ENCODE measurements around the gene DPEP2.
"Not testable (repeated sequence)": the region's sequence is repeated elsewhere in the genome, so short reads cannot be mapped to it uniquely, and the experiment has no call there.

DPEP2 gene, protein sequence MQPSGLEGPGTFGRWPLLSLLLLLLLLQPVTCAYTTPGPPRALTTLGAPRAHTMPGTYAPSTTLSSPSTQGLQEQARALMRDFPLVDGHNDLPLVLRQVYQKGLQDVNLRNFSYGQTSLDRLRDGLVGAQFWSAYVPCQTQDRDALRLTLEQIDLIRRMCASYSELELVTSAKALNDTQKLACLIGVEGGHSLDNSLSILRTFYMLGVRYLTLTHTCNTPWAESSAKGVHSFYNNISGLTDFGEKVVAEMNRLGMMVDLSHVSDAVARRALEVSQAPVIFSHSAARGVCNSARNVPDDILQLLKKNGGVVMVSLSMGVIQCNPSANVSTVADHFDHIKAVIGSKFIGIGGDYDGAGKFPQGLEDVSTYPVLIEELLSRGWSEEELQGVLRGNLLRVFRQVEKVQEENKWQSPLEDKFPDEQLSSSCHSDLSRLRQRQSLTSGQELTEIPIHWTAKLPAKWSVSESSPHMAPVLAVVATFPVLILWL

DNA sequence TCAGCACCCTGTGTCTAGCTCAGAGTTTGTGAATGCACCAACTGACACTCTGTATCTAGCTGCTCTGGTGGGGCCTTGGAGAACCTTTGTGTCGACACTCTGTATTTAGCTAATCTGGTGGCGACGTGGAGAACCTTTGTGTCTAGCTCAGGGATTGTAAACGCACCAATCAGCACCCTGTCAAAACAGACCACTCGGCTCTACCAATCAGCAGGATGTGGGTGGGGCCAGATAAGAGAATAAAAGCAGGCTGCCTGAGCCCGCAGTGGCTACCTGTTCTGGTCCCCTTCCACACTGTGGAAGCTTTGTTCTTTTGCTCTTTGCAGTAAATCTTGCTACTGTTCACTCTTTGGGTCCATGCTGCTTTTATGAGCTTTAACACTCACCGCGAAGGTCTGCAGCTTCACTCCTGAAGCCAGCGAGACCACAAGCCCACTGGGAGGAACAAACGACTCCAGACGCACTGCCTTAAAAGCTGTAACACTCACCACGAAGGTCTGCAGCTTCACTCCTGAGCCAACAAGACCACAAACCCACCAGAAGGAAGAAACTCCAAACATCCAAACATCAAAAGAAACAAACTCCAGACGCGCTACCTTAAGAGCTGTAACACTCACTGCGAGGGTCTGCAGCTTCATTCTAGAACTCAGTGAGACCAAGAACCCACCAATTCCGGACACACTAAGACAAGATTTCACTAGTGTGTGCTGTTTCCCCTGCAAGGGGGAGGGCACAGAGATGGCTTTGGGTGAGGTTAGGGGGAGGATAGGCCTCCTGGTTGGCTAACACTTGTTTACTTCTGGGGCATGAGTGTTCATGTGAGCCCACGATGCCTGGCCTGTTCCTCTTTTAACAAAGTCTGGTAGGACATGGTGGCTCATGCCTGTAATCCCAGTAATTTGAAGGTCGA, at the start of gene DPEP2:
Gene DPEP2 (minus strand): TSS at position 706 of the 910 bp plus-strand sequence. CDS start 6,272 bp downstream, outside the sequence.
- DNase-seq (ENCODE audit: low spot score), result peak; percentile 65

DNA sequence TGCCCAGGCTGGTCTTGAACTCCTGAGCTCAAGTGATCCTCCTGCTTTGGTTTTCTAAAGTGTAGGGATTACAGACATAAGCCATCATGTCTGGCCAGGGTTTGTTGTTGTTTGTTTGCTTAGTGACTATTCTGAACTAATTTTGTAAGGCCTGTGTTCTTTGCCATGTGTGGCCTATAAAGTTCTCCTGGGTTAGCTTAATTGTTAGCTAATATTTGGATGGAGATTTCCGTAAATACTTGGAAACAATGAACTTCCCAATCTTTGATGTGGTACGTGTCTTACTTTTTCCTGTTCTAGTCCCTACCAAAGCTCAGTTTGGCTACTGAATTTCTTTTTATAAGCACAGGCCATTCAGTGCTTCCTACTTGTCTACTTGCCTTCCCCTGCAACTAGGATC, 48.7 kb upstream of the DPEP2 start:
- DNase-seq (ENCODE audit: low spot score), result no peak

DNA sequence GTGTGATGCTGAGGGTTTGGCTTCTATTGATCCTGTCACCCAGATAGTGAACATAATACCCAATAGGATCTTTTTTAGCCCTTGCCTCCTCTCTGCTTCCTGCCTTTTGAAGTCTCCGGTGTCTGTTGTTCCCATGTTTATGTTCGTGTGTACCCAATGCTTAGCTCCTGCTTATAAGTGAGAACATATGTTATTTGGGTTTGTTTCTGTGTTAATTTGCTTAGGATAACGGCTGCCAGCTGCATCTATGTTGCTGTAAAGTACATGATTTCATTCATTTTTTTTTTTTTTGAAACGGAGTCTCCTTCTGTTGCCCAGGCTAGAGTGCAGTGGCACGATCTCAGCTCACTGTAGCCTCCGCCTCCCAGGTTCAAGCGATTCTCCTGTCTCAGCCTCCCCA, 46.8 kb upstream of the DPEP2 start:
- no peak for DNase-seq (ENCODE audit: low spot score)

DNA sequence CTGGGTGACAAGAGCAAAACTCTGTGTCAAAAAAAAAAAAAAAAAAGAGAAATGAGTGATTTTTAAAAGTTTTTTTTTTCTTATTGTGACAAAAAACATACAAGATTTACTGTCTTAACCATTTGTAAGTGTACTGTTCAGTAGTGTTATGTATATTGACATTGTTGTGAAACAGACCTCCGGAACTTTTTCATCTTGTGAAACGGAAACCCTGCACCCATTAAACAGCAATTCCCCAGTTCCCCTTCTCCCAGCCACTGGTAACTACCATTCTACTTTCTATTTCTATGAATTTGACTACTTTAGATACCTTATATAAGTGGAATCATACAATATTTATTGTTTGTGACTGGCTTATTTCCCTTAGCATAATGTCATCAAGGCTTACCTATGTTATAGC, 42.5 kb upstream of the DPEP2 start:
- no peak for DNase-seq (ENCODE audit: low spot score)

DNA sequence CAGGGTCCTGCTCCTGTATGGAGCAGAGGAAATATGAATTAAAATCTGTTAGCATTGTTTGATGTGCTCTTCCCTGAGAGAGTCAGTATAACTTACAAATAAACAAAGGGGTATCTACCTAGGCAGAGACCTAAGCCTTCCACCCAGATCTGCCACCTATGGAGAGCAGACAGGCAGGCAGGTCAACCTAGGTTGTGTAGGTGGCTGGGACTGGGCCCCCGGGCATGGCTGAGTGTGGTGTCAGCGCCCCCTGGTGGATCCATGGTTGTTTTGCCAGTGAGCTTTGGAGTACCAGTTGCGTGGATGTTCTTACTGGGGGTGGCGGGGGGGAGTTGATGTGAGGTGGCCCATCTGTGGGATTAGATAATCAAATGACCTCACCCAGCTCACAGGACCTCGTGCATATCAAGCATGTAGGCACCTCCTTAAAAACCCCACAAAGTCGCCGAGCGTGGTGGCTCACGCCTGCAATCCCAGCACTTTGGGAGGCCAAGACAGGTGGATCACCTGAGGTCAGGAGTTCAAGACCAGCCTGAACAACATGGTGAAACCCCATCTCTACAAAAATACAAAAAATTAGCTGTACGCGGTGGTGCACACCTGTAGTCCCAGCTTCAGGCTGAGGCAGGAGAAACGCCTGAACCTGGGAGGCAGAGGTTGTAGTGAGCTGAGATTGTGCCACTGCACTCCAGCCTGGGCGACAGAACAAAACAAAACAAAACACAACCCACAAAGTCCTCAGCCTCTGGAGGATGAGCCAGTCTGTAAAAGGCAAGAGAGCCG, 41.4 kb upstream of the DPEP2 start:
- peak; percentile 92 for DNase-seq (ENCODE audit: low spot score)

DNA sequence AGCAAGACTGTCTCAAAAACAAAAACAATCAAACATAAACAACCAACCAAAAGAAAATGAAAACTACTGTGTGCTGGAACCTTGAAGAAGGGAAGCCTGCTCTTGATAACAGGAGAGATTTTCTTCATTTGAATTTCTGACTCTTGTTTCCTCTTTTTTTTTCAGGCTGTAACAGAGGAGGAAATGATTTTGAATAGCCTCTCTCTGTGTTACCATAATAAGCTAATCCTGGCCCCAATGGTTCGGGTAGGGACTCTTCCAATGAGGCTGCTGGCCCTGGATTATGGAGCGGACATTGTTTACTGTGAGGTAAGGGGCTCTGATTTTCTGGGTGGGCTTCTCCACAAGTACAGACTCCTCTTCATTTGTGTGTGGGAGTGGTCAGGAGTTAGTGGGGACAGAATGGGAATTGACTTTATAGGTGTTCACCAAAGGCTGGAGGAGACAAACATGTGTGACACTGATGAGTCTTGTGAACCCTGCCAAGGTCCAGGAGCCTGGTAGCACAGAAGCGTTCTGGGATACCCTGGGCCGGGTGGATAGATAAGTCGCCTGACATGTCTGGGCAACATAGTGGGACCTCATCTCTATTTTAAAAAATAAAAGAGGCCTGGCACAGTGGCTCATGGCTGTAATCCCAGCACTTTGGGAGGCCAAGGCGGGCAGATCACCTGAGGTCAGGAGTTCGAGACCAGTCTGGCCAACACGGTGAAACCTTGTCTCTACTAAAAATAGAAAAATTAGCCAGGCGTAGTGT, 38.7 kb upstream of the DPEP2 start:
- no peak for DNase-seq (ENCODE audit: low spot score)

DNA sequence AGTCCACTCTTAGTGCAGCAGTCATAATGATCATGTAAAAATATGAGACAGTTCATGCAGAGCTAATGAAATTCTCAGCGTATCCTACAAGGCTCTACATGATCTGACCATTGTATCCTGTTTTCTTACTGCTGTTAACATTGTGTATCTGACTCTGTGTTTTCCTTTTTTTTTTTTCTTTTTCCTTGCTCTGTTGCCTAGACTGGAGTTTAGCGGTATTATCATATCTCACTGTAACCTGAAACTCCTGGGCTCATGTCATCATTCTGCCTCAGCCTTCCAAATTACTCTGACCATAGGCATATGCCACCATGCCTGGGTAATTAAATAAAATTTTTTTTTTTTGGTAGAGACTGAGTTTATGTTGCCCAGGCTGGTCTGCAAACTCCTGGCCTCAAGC, 35.9 kb upstream of the DPEP2 start:
- DNase-seq (ENCODE audit: low spot score), result no peak

DNA sequence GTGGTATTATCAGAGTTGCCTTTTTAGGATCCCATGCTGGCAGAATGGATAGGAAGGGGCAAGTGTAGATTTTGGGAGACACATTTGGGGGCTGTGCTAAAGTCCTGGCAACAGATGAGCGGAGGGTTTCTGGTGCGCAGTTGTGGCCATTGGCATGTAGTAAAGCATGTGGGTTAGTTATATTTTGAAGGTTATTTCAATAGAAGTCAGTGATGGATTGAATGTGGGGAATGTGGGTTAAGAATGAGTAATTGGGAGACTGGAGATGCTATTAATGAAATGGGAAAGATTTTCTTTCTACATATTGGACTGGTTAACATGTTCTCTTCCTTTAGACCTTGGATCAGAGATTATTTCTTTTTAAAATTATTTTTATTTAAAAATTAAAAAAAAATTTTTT, 33.8 kb upstream of the DPEP2 start:
- no peak for DNase-seq (ENCODE audit: low spot score)

DNA sequence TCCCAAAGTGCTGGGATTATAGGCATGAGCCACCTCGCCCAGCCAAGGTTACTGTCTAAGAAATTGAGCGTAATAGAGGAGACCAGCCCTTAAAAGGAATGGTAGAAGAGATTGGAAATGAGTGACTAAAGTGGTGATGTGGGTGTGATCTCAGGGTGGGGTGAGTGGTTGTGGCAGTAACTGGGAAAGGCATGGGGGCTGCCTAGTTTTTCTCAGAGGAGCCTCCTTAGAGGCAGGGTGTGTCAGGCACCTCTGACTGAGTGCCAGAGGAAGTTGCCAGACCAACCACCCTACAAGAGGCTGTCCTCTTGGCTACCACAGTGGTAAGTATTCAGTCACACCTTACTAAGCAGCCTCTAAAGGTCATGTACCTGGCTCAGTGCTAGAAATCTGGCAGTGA, 32.7 kb upstream of the DPEP2 start:
- DNase-seq (ENCODE audit: low spot score), result peak; percentile 33

DNA sequence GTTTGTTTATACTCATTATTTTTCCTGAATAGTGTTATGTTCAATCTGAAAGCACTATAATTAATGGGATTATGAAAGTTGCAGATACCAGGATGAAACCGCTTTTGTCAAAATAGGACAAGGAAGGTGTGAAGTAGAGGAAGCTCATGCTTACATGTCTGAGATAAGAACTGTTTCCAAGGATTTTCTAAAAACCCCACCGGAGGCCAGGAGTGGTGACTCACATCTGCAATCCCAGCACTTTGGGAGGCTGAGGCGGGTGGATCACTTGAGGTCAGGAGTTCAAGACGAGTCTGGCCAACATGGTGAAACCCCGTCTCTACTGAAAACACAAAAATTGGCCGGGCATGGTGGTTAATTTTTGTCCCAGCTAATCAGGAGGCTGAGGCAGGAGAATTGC, 30.8 kb upstream of the DPEP2 start:
- DNase-seq (ENCODE audit: low spot score), result not testable (repeated sequence)

DNA sequence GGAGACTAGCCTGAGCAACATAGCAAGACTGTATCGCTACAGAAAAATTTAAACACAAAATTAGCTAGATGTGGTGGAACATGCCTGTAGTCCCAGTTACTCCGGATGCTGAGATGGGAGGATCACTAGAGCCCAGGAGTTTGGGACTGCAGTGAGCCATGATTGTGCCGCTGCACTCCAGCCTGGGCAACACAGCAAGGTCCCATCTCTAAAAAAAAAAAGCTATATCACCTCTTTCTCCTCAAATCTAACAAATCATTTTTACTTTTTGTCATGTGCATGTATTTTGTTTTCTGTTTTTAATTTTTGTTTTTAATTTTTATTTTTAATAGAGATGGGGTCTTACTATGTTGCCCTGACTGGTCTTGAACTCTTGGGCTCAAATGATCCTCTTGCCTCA, 29.7 kb upstream of the DPEP2 start:
- no peak for DNase-seq (ENCODE audit: low spot score)

DNA sequence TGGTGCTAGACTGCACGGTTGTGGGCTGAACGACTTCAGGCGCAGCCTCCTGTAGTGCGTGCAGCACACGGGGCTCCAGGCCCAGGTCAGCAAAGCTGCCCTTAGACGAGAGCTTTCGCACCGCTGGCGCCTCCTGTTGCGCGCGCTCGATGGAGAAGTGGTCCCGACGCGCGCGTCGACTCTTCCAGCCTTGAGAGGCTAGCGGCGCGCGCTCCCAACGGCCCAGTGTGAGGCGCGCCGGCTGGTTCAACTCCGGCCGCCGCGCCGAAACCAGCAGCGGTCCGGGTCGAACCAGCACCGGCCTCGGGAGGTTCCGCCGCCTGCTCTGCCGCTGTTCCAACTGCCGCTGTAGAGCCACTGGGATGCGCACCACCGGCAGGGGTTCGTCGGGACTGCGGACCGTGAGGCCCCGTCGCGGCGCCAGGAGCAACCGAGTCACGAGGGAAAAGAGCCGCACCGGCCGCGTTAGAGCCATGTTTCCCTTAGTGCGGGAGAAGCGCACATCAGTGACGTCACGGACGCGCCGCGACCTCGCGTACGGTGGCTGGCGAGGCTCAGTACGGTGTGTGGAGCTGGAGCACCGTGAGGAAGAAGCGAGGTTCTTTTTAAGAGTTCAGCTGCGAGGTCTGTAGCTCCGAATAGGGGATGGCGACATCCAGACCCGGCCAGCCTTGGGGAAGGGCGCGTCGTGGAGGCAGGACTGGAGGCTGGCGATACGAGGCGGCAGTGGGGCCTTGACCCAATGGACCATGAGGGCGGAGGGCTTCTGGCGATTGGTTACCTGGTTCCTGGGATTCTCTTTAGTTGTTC, 23.6 kb upstream of the DPEP2 start, which contains the start of the genes DDX28 and DUS2:
Gene DDX28 (minus strand): TSS at position 505 of the 810 bp plus-strand sequence. CDS start 30 bp downstream, at position 475.
Gene DUS2 (plus strand): TSS at position 557 of the 810 bp plus-strand sequence. CDS start 14,740 bp downstream, outside the sequence.
- peak; percentile 95 for DNase-seq (ENCODE audit: low spot score)

DNA sequence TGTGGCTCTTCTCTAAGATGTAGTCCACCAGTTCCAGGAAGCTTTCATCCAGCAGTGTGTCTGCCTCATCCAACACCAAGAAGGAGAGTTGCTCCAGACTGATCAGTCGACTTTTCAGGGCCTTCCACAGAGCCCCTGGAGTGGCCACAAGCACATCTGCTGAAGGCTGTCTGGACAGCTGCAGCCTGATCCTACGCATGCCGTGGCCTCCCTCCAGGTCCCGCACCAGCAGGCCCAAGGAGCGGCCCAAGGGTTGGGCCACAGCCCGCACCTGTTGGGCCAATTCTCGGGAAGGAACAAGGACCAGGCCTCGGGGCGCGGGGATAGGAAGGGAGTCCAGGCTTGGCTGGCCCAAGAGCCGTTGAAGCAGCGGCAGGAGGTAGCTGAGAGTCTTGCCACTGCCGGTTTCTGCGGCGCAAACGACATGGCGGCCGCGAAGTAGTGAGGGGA, 23.0 kb upstream of the DPEP2 start:
- DNase-seq (ENCODE audit: low spot score), result no peak

DNA sequence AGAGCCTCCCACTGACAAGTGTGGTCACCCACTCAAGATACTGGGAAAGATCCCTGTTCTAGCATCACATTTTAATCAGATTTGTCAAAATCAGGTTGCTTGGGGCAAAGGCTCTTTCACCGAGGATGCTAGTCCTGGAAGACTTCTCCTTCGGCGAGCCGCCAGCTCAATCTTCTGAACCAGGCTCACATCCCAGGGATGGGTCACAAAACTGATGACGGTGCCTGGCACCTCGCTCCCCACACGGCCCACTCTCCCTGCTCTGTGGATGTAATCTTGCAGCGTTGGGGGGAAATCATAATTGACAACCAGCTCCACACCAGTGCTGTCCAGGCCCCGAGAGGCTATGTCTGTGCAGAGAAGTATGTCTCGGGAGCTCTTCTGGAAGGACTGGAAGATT, 22.2 kb upstream of the DPEP2 start:
- DNase-seq (ENCODE audit: low spot score), result no peak

DNA sequence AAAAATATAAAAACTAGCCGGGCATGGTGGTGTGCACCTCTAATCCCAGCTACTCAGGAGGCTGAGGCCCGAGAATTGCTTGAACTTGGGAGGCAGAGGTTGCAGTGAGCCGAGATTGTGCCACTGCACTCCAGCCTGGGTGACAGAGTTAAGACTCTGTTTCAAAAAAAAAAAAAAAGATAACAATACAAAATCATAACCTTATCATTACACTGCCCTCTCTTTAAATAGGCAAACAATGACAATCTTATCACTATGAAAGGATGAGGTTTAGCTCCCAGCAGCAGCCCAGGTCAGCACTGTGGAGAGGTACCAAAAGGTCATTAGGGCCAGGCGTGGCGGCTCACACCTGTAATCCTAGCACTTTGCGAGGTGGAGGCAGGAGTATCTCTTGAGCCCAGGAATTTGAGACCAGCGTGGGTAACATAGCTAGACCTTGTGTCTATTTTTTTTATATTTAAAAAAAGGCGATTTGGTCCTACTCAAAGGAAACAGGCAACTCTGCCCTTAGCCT, 19.9 kb upstream of the DPEP2 start:
- no peak for DNase-seq (ENCODE audit: low spot score)

DNA sequence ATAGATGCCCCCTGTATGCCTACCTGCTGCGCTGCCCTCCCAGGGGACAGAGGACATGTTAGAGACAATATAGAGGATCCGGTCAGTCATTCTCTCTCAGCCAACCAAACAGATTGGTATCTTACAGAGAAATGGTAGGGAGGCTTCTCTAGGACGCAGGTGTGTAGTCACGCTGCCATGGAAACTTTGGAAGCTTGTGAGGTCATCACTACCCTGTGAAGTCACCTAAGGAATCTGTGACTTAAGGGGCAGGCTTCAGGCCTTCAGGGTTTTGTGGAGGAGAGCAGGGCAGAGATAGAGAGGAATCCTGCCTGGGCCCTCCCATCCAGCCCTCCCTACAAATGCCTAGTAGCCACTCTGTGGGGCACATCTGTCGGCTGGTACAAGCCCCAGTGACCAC, 16.4 kb upstream of the DPEP2 start, which contains the start of gene DPEP2NB:
Gene DPEP2NB (minus strand): TSS at position 231 of the 400 bp plus-strand sequence. CDS start 141 bp downstream, at position 90.
- no peak for DNase-seq (ENCODE audit: low spot score)

DNA sequence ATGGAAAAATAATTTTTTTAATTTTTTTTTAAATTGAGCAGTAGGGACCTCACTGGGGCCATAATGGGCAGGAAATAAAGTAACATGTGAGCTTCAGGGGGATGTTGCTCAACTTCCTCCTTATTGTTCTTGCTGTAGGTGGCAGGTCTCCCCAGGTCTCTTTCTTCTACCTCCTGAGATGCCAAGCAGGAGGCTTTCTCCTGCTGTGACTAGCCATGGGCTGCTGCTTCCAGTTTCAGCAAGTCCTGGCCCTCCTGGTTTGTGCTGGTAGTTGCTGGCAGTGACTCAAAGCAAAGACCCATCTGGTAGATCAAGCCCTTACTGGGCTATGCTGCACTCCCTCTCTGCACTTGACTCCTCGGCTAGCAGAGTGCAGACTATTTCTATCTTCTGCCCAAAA, 14.2 kb upstream of the DPEP2 start:
- DNase-seq (ENCODE audit: low spot score), result no peak

DNA sequence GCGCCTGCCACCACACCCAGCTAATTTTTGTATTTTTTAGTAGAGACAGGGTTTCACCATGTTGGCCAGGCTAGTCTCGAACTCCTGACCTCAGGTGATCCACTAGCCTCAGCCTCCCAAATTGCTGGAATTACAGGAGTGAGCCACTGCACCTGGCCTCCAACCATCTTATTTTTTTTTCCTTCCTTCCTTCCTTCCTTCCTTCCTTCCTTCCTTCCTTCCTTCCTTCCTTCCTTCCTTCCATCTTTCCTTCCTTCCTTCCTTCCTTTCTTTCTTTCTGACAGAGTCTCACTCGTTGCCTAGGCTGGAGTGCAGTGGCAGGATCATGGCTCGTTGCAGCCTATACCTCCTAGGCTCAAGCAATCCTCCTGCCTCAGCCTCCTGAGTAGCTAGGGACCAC, 10.6 kb upstream of the DPEP2 start:
- DNase-seq (ENCODE audit: low spot score), result not testable (repeated sequence)

DNA sequence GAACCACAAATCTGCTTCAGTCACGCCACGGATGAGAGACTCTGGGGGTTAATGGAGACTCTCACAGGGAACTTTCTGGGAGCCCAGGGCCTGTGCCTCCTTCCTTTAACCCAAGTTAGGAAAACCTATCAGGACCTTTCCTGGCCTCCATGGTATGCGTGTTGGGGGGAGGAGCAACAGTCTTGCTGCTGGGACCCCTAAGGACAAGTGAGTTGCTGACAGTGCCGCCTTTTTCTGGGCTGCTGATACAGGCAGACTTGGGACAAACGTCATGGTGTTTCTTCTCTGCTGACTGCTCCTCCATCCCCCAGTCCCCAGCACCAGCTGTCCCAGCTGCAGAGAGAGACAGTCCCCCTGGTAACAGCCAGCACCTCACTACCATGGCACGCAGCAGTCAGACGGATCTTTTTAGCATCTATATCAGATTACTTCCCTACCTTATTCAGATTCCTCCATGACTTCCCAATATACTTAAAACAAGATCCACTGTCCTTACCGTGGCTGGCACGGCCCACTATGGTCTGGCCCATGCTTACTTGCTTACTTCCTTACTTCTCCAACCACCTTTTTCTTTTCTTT, 10.0 kb upstream of the DPEP2 start:
- no peak for DNase-seq (ENCODE audit: low spot score)

Measured in CD4-positive, alpha-beta T cell treated with Interleukin-2 at 100 ng/mL for 4 hours (primary cell).